WTC11 (cell line): ENCODE results near the gene NARS2. TPM values are rescaled to one million over a fixed set of nuclear protein-coding genes. Genes with fewer than 3 reads are reported as not detected.

Experiments used
- ATAC-seq: fragments of 200-7000 bp; cut with Tn5 transposase; 2 replicates; pipeline ENCODE4 v1.10.0; 2021; ENCODE audit warnings: mild to moderate bottlenecking, moderate library complexity
- CTCF ChIA-PET: fragments of 300-600 bp; sonication (Branson Sonifier 250); formaldehyde crosslinking; loops from one replicate; lab custom pipeline; 2021; ENCODE audit warnings: antibody characterized with exemption; lab: Charles Lee
- POLR2A ChIA-PET: fragments of 350-600 bp; sonication (Branson Sonifier 250); formaldehyde crosslinking; loops from one replicate; lab custom pipeline; 2021; ENCODE audit warnings: antibody characterized with exemption; lab: Charles Lee
- DNase-seq: peaks from one replicate; pipeline ENCODE4 v3.0.0; 2021; ENCODE audit warnings: low spot score
- H3K27ac Mint-ChIP-seq: 2 replicates; pipeline ENCODE4 v1.8.0; 2021; ENCODE audit warnings: mixed read lengths
- H3K27me3 Mint-ChIP-seq: 2 replicates; pipeline ENCODE4 v1.8.0; 2021; ENCODE audit warnings: low read depth, mild to moderate bottlenecking, moderate library complexity, mixed read lengths
- H3K36me3 Mint-ChIP-seq: 2 replicates; pipeline ENCODE4 v1.8.0; 2021; ENCODE audit warnings: mixed read lengths
- H3K4me1 Mint-ChIP-seq: 2 replicates; pipeline ENCODE4 v1.8.0; 2022; ENCODE audit warnings: mixed read lengths
- H3K4me3 Mint-ChIP-seq: 2 replicates; pipeline ENCODE4 v1.8.0; 2021; ENCODE audit warnings: mild to moderate bottlenecking, moderate library complexity, mixed read lengths
- H3K9me3 Mint-ChIP-seq: 2 replicates; pipeline ENCODE4 v1.8.0; 2021; ENCODE audit warnings: mixed read lengths
- ARID4B ChIP-seq: sonication (generic); formaldehyde crosslinking; IDR thresholded peaks from 2 replicates; pipeline ENCODE4 v1.8.0; 2023; ENCODE audit warnings: missing genetic modification reagents, mild to moderate bottlenecking, borderline replicate concordance
- CDX4 ChIP-seq: fragments of 250-450 bp; sonication (Bioruptor Pico); IDR thresholded peaks from 2 replicates; pipeline ENCODE4 v1.9.0; 2021; ENCODE audit warnings: moderate library complexity, mild to moderate bottlenecking, inconsistent platforms, borderline replicate concordance
- E2F5 ChIP-seq: sonication (generic); formaldehyde crosslinking; IDR thresholded peaks from 2 replicates; pipeline ENCODE4 v1.8.1; 2022; ENCODE audit warnings: mild to moderate bottlenecking, moderate library complexity, missing genetic modification reagents
- ETV6 ChIP-seq: sonication (generic); formaldehyde crosslinking; IDR thresholded peaks from 2 replicates; pipeline ENCODE4 v1.8.1; 2022; ENCODE audit warnings: mild to moderate bottlenecking, missing genetic modification reagents
- FOXP4 ChIP-seq: sonication (generic); formaldehyde crosslinking; IDR thresholded peaks from 2 replicates; pipeline ENCODE4 v1.8.0; 2022; ENCODE audit warnings: mild to moderate bottlenecking, missing genetic modification reagents
- GABPB1 ChIP-seq: sonication (generic); formaldehyde crosslinking; IDR thresholded peaks from 2 replicates; pipeline ENCODE4 v1.8.1; 2023; ENCODE audit warnings: mild to moderate bottlenecking, missing genetic modification reagents
- IRF1 ChIP-seq: sonication (generic); formaldehyde crosslinking; IDR thresholded peaks from 2 replicates; pipeline ENCODE4 v1.8.0; 2023; ENCODE audit warnings: missing genetic modification reagents
- KAT7 ChIP-seq: sonication (generic); formaldehyde crosslinking; IDR thresholded peaks from 2 replicates; pipeline ENCODE4 v1.8.1; 2023; ENCODE audit warnings: missing genetic modification reagents, mild to moderate bottlenecking, borderline replicate concordance
- MXD4 ChIP-seq: fragments of 250-450 bp; sonication (Bioruptor Pico); IDR thresholded peaks from 2 replicates; pipeline ENCODE4 v1.8.0; 2021; ENCODE audit warnings: mild to moderate bottlenecking, moderate library complexity, borderline replicate concordance
- MYBL2 ChIP-seq: sonication (generic); formaldehyde crosslinking; IDR thresholded peaks from 2 replicates; pipeline ENCODE4 v1.8.1; 2023; ENCODE audit warnings: mild to moderate bottlenecking, moderate library complexity, missing genetic modification reagents
- NFATC4 ChIP-seq: fragments of 250-450 bp; sonication (Bioruptor Pico); IDR thresholded peaks from 2 replicates; pipeline ENCODE4 v1.9.0; 2021; ENCODE audit warnings: mild to moderate bottlenecking
- PREB ChIP-seq: sonication (generic); formaldehyde crosslinking; IDR thresholded peaks from 2 replicates; pipeline ENCODE4 v1.8.1; 2022; ENCODE audit warnings: mild to moderate bottlenecking, missing genetic modification reagents, moderate library complexity, borderline replicate concordance
- RORB ChIP-seq: fragments of 250-450 bp; sonication (Bioruptor Pico); IDR thresholded peaks from 2 replicates; pipeline ENCODE4 v1.9.0; 2021; ENCODE audit warnings: mild to moderate bottlenecking
- TCF7 ChIP-seq: sonication (generic); formaldehyde crosslinking; IDR thresholded peaks from 2 replicates; pipeline ENCODE4 v1.8.0; 2022; ENCODE audit warnings: mild to moderate bottlenecking, low read depth, missing genetic modification reagents, moderate library complexity
- TP53 ChIP-seq: sonication (generic); formaldehyde crosslinking; IDR thresholded peaks from 2 replicates; pipeline ENCODE4 v1.8.1; 2023; ENCODE audit warnings: mild to moderate bottlenecking, missing genetic modification reagents
- ZNF138 ChIP-seq: sonication (generic); formaldehyde crosslinking; conservative IDR thresholded peaks from 2 replicates; pipeline ENCODE4 v1.8.1; 2022; ENCODE audit warnings: mild to moderate bottlenecking, moderate library complexity, missing genetic modification reagents
- ZNF416 ChIP-seq: fragments of 250-450 bp; sonication (Bioruptor Pico); IDR thresholded peaks from 2 replicates; pipeline ENCODE4 v1.9.0; 2021; ENCODE audit warnings: mild to moderate bottlenecking, inconsistent platforms
- ZNF423 ChIP-seq: fragments of 250-450 bp; sonication (Bioruptor Pico); IDR thresholded peaks from 2 replicates; pipeline ENCODE4 v2.1.2; 2022; ENCODE audit warnings: mild to moderate bottlenecking, moderate library complexity
- ZSCAN18 ChIP-seq: fragments of 250-450 bp; sonication (Bioruptor Pico); IDR thresholded peaks from 2 replicates; pipeline ENCODE4 v2.1.2; 2022; ENCODE audit warnings: mild to moderate bottlenecking, moderate library complexity
- total RNA-seq: library from RNA; stranded (reverse); gene quantifications from 3 replicates; pipeline ENCODE4 v1.2.3, GENCODE V29; 2021
- TF ChIP-seq, protein P1 (sequence below): fragments of 250-450 bp; sonication (Bioruptor Pico); conservative IDR thresholded peaks from 2 replicates; pipeline ENCODE4 v1.9.0; 2021; ENCODE audit warnings: mild to moderate bottlenecking
- TF ChIP-seq, protein P2 (sequence below): sonication (generic); formaldehyde crosslinking; IDR thresholded peaks from 2 replicates; pipeline ENCODE4 v1.8.1; 2023; ENCODE audit warnings: mild to moderate bottlenecking, missing genetic modification reagents

The NARS2 gene
- total RNA-seq, 1 experiment from 2014 or later, result 36.4 TPM

DNA sequence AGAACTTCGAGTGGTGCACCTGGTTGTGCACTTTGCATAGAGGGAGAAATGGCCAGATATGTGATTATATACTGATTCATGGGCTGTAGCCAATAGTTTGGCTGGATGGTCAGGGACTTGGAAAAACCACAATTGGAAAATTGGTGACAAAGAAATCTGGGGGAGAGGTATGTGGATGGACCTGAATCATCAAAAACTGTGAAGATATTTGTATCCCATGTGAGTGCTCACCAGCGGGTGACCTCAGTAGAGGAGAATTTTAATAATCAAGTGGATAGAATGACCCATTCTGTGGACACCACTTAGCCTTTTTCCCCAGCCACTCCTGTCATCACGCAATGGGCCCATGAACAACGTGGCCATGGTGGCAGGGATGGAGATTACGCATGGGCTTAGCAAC, 48.0 kb upstream of the NARS2 start (continued):
- no peak for TF ChIP-seq CDX4 (CRISPR knock-in tag)
- no peak for TF ChIP-seq NFATC4 (CRISPR knock-in tag)
- TF ChIP-seq MYBL2 (CRISPR knock-in tag), result no peak
- no peak for TF ChIP-seq TP53
- no peak for TF ChIP-seq ZNF416 (CRISPR knock-in tag)
- no peak for TF ChIP-seq MXD4 (CRISPR knock-in tag)
- no peak for TF ChIP-seq FOXP4
- no peak for TF ChIP-seq ETV6 (CRISPR knock-in tag)
- TF ChIP-seq IRF1 (CRISPR knock-in tag), result no peak

GRCh38 chr11:78620159-78620558, 45.5 kb upstream of the NARS2 start:
- CTCF ChIA-PET, result no interaction called here
- no peak for ATAC-seq
- POLR2A ChIA-PET, result no interaction called here
- H3K27ac Mint-ChIP-seq, result no peak overlapping the region
- no peaks in the 10 kb centered on the region for H3K4me1 Mint-ChIP-seq
- H3K27me3 Mint-ChIP-seq, result peaks cover 10% of the 10 kb centered on the region
- no peak for DNase-seq
- H3K9me3 Mint-ChIP-seq, result peaks cover 34% of the 10 kb centered on the region
- H3K36me3 Mint-ChIP-seq, result peaks cover 8% of the 10 kb centered on the region
- no peak overlapping the region for H3K4me3 Mint-ChIP-seq
- TF ChIP-seq RORB, result no peak
- no peak for TF ChIP-seq KAT7
- TF ChIP-seq ETV6 (CRISPR knock-in tag), result no peak
- no peak for TF ChIP-seq ARID4B (CRISPR knock-in tag)
- TF ChIP-seq ZSCAN18 (CRISPR knock-in tag), result no peak
- no peak for TF ChIP-seq E2F5 (CRISPR knock-in tag)
- TF ChIP-seq MYBL2 (CRISPR knock-in tag), result no peak
- TF ChIP-seq, protein P1, sequence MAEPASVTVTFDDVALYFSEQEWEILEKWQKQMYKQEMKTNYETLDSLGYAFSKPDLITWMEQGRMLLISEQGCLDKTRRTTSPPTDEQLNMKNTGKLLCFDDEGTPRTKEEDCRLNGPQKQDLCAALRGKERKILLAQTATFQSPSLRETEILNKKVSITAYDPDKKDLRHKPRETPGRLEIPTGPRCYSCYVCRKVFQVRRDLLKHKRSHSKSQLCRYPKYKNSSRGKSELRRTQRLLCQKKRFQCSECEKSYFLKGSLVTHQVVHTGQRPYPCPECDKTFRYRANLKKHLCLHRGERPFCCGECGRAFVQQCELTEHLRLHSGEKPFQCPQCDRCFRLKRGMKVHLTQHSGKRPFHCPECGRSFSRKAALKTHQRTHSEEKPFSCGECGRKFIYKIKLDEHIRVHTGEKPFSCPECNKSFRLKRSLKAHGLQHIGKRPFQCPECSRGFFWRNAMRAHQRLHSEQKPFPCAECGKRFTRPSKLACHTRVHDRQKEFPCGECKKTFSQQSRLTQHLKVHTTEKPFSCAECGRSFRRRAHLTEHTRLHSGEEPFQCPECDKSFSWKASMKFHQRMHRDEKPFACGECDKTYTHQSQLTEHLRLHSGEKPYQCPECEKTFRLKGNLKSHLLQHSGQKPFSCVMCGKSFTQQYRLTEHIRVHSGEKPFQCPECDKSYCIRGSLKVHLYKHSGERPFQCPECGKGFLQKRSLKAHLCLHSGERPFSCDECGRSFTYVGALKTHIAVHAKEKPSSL (CRISPR knock-in tag), result no peak
- TF ChIP-seq, protein P2, sequence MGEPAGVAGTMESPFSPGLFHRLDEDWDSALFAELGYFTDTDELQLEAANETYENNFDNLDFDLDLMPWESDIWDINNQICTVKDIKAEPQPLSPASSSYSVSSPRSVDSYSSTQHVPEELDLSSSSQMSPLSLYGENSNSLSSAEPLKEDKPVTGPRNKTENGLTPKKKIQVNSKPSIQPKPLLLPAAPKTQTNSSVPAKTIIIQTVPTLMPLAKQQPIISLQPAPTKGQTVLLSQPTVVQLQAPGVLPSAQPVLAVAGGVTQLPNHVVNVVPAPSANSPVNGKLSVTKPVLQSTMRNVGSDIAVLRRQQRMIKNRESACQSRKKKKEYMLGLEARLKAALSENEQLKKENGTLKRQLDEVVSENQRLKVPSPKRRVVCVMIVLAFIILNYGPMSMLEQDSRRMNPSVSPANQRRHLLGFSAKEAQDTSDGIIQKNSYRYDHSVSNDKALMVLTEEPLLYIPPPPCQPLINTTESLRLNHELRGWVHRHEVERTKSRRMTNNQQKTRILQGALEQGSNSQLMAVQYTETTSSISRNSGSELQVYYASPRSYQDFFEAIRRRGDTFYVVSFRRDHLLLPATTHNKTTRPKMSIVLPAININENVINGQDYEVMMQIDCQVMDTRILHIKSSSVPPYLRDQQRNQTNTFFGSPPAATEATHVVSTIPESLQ, result no peak
- no peak for TF ChIP-seq TCF7 (CRISPR knock-in tag)
- TF ChIP-seq ZNF423 (CRISPR knock-in tag), result no peak
- TF ChIP-seq PREB (CRISPR knock-in tag), result no peak
- no peak for TF ChIP-seq ZNF138
- no peak for TF ChIP-seq GABPB1 (CRISPR knock-in tag)
